ENCODE results near the gene ASH1L. TPM values are rescaled to one million over a fixed set of nuclear protein-coding genes. Genes with fewer than 3 reads are reported as not detected.

The ASH1L gene
- total RNA-seq, 1 experiment from 2014 or later: 36.0 TPM

DNA sequence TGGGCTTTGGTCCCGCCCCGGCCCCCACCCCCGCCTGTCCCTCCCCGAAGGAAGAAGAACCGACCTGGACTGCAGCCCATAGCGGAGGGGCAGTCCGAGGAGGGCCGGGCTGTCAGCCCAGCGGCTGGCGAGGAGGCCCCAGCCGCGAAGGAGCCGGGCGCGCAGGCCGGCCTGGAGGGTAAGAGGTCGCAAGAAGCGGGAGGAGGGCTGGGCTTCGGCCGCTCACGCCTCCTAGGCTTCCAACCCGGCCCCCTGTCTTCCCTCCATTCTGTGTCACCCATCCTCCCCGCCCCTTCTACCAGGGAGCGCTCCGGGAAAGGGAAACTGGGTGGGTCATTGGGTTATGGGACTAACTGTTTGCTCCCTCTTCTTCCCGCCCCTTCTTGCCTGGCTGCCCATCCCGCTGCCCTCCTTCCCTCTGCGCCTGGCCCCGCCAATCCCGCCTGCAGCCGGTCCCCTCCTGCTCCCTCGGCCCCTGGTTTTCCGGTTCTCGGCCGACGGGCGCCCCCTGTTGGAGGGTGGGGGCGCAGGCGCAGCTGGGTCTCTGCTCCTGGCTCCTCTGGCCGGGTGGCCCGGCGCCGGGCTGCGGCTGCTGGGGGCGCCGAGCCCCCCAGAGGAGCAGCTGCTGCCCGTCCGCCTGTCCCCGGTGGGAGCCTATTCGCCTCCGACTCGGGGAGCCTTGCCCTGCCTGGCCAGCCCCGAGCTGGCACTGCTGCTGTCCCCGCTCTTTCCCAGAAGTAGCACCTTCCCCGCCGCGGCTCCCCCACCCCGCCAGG is 239.5 kb downstream of the ASH1L start:
- H3K9me2 ChIP-seq (ENCODE audit: insufficient read depth): no peaks in the 10 kb centered on the region
- H3K27ac ChIP-seq: peak overlapping the region; percentile 49; the same call in 1 of the 2 replicates
- H3K79me2 ChIP-seq (ENCODE audit: low read depth): 0 out of 2 replicates have a peak, but pooled peaks cover 4% of the 10 kb centered on the region
- peak; percentile 87 to 94 for DNase-seq
- H3K4me1 ChIP-seq (replicated peaks; ENCODE audit: insufficient read depth): peaks cover 9% of the 10 kb centered on the region; the same call in 1 of the 2 replicates
- no TSS peak for BruUV-seq (replicated peaks)
- no peaks in the 10 kb centered on the region for H3K27me3 ChIP-seq (ENCODE audit: insufficient read depth, low read depth)
- ChIA-PET CTCF (interaction anchor here (1.0 kb wide), 1 partner anchor 72 kb away, joined by 12 read pairs; no protein-coding TSS in a partner anchor), POLR2A (ENCODE audit: unreplicated experiment) (interaction anchor here (0.6 to 1.2 kb wide), 10 partner anchors 13 to 1333 kb away, joined by 3 to 24 read pairs (median 4); partner anchors contain the start of gene HCN3)
- H4K20me1 ChIP-seq (ENCODE audit: insufficient read depth): no peaks in the 10 kb centered on the region; the same call in none of the 2 replicates
- intact Hi-C loops (cut with micrococcal nuclease; ENCODE audit: unreplicated experiment): loop anchor here (1.0 to 5.0 kb wide), 7 partner anchors 15 to 351 kb away; partner anchors contain the start of genes CKS1B, FDPS, HCN3 and KRTCAP2
- H3K9me3 ChIP-seq (ENCODE audit: insufficient read depth, low read depth): no peaks in the 10 kb centered on the region
- H3K4me3 ChIP-seq: peak overlapping the region; percentile 96
- H2AFZ ChIP-seq: peak overlapping the region; percentile 100
- H3K36me3 ChIP-seq (ENCODE audit: low read depth): no peaks in the 10 kb centered on the region
- H3F3A ChIP-seq (ENCODE audit: insufficient read depth, low read depth): peaks cover 38% of the 10 kb centered on the region
- no peak for TF ChIP-seq EZH2 (IDR thresholded peaks at IDR 0.05; ENCODE audit: low read depth)
- TF ChIP-seq, protein P1, sequence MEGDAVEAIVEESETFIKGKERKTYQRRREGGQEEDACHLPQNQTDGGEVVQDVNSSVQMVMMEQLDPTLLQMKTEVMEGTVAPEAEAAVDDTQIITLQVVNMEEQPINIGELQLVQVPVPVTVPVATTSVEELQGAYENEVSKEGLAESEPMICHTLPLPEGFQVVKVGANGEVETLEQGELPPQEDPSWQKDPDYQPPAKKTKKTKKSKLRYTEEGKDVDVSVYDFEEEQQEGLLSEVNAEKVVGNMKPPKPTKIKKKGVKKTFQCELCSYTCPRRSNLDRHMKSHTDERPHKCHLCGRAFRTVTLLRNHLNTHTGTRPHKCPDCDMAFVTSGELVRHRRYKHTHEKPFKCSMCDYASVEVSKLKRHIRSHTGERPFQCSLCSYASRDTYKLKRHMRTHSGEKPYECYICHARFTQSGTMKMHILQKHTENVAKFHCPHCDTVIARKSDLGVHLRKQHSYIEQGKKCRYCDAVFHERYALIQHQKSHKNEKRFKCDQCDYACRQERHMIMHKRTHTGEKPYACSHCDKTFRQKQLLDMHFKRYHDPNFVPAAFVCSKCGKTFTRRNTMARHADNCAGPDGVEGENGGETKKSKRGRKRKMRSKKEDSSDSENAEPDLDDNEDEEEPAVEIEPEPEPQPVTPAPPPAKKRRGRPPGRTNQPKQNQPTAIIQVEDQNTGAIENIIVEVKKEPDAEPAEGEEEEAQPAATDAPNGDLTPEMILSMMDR (conservative IDR thresholded peaks at IDR 0.05): peak; percentile 94
- H3K4me2 ChIP-seq: peak overlapping the region; percentile 98

DNA sequence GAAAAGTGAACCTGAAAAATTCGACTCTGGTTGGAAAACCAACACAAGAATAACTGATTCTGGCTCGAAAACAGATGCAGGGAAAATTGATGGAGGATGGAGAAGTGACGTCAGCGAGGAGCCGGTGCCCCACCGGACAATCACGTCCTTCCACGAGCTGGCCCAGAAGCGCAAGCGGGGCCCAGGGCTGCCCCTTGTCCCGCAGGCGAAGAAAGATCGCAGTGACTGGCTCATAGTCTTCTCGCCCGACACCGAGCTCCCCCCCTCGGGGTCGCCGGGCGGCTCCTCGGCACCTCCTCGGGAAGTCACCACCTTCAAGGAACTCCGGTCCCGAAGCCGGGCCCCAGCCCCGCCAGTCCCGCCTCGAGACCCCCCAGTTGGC is 240.0 kb downstream of the ASH1L start:
- POLR2A ChIA-PET (ENCODE audit: unreplicated experiment): interaction anchor here (0.6 kb wide), 1 partner anchor 383 kb away, joined by 3 read pairs; no protein-coding TSS in a partner anchor
- no TSS peak for BruUV-seq (replicated peaks)
- H3K27ac ChIP-seq: no peak overlapping the region

More for the DNA sequence above, 240.0 kb downstream of the ASH1L start:
- no peak overlapping the region for H2AFZ ChIP-seq
- H3F3A ChIP-seq (ENCODE audit: insufficient read depth, low read depth): peaks cover 41% of the 10 kb centered on the region
- peak overlapping the region; percentile 96; the same call in 1 of the 2 replicates for H3K4me3 ChIP-seq
- no peaks in the 10 kb centered on the region for H3K9me3 ChIP-seq (ENCODE audit: insufficient read depth, low read depth)
- H4K20me1 ChIP-seq (ENCODE audit: insufficient read depth): no peaks in the 10 kb centered on the region; the same call in none of the 2 replicates
- peak overlapping the region; percentile 98 for H3K4me2 ChIP-seq
- H3K27me3 ChIP-seq (ENCODE audit: insufficient read depth, low read depth): no peaks in the 10 kb centered on the region
- CTCF ChIA-PET: interaction anchor here (0.6 kb wide), 1 partner anchor 352 kb away, joined by 3 read pairs; no protein-coding TSS in a partner anchor
- no peaks in the 10 kb centered on the region for H3K9me2 ChIP-seq (ENCODE audit: insufficient read depth)
- DNase-seq: no peak
- intact Hi-C loops (cut with micrococcal nuclease; ENCODE audit: unreplicated experiment): loop anchor here (2.0 to 5.0 kb wide), 6 partner anchors 46 to 350 kb away; partner anchors contain the start of genes CKS1B, HCN3, KRTCAP2 and SCAMP3
- H3K36me3 ChIP-seq (ENCODE audit: low read depth): no peaks in the 10 kb centered on the region
- H3K79me2 ChIP-seq (ENCODE audit: low read depth): 0 out of 2 replicates have a peak, but pooled peaks cover 4% of the 10 kb centered on the region
- no peak for TF ChIP-seq EZH2 (IDR thresholded peaks at IDR 0.05; ENCODE audit: low read depth)
- TF ChIP-seq, protein P1 (conservative IDR thresholded peaks at IDR 0.05): no peak
- peaks cover 9% of the 10 kb centered on the region; the same call in 1 of the 2 replicates for H3K4me1 ChIP-seq (replicated peaks; ENCODE audit: insufficient read depth)

Data from PC-9 (cell line).